KG1 (cell line): ENCODE measurements around the gene TM2D3.
A peak's percentile ranks its signal among the peaks of the same experiment; 100 is the strongest.

Source experiments
- DNase-seq: peaks from one replicate; lab custom pipeline; 2025; lab: John Stamatoyannopoulos, UW

Gene TM2D3

DNA sequence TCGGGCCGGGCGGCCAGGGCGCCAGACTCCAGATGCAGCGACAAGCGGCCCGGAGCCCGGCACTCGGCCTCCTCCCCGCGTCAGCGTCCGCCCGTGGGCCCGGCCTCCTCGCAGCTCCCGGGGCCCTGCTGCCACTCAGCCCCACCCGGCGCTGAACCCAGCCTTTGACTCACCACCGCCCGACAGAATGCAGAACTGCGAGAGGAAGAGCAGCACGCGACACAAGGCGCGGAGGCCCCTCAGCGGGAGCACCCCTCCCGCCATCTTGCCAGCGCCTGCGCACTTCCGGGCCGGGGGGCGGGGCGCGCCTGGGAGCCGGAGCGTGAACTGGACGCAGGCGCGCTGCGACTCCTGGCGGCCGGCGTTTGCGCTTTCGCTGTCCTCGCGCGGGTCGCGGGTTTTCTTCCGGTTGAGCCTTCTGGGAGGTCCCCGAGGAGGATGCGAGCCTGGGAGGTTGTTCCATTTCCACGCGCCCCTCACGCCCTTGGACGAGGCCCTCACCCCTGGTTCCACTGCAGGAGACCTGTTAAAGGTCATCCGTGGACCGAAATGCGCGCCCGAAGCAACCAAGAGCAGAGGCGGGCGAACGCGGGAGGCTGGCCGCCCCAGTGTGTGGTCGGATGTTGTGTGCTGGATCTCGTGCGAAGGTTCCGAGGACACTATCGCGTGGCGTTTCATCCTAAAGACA, at the start of gene TM2D3:
TM2D3 (minus strand) TSS at position 284 of the 688 bp plus-strand sequence; CDS start at position 264, 20 bp downstream.
- DNase-seq = peak; percentile 83

GRCh38 chr15:101698314-101698713, 46.1 kb upstream of the TM2D3 start:
- no peak for DNase-seq

- no peak for DNase-seq
Observed at GRCh38 chr15:101697488-101697887, 45.3 kb upstream of the TM2D3 start.

DNA sequence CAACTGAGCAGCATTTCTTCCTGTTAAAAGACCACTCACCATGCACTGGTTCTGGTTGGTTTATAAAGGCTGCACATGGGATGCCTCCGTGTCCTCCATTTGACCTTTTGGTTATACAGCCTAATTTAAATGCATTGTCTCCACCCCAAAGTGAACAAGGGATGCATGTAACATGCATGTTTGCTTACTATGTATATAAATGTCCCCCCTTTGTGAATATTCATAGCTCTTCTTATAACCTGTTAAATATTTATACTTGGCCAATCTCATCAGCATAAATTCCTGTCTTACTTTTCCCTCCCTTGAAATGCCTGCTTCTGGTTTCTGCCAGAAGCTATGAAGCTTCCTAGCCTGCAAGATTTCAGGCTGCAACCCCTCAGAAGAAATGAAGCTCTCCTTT, 44.6 kb upstream of the TM2D3 start:
- DNase-seq = no peak

DNA sequence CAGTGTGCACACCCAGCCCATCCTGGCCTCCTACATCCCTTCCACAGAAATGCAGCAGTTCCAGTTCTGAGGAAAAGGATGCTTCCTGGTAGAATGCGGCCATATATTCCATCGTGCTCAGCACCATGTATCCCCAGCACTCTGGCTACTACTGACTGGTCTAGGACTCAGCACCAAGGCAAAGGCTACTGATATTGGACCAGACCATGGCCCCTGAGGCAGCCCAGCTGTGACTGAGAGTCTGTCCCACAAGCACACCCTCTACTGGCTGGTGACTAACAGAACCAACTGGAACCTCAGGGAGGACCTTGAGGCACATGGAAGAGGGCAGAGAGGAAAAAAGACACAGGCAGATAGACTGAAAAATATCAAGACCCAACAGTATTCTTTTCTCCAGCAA, 42.1 kb upstream of the TM2D3 start:
- no peak for DNase-seq

DNA sequence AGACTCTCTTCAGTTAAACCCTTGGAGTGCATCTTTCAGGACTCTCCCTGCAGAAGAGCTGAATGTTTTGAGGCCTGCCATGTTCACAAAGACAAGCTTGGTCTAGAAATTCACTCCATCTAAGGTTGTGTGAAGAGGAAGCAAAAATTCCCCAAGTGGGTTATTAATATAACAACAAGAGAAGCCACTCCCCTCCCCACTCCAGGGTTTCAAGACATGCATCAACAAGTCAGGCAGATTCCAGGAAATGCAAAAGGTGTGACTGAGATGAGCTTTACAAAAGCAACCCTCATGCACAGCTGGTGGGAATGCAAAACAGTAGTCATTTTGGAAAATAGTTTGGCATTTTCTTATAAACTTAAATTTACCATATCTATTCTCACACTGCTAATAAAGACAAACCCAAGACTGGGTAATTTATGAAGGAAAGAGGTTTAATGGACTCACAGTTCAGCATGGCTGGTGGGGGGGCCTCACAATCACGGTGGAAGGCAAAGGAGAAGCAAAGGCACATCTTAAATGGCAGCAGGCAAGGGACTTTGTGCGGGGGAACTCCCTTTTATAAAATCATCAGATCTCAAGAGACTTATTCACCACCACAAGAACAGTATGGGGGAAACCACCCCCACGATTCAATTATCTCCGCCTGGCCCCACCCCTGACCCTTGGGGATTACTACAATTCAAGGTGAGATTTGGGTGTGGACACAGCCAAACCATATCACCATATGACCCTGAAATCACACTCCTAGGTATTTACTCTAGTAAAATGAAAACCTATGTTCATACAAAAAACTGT, 40.8 kb upstream of the TM2D3 start:
- no peak for DNase-seq

GRCh38 chr15:101689901-101690300, 37.7 kb upstream of the TM2D3 start:
- no peak for DNase-seq

GRCh38 chr15:101686718-101687117, 34.5 kb upstream of the TM2D3 start:
- no peak for DNase-seq

DNA sequence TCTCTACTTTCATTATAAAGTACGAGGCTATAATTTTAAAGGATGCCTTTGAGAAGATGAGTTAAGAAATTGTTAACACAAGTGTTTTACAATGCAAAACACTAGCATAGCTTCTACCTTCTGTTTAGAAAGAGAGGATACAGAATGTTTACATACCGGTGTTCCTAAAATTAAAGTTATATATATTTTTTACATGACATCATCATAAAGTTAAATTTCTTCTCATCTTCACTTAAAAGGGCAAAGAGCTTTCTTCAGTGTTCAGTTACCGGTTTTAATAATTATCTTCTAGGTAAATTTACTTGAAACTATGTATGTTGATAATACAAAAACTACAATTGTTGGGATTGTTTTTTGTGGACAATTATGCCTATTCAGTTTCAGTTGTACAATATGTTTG, 32.7 kb upstream of the TM2D3 start:
- no peak for DNase-seq

- no peak for DNase-seq
Observed at GRCh38 chr15:101684384-101684783, 32.2 kb upstream of the TM2D3 start.

DNA sequence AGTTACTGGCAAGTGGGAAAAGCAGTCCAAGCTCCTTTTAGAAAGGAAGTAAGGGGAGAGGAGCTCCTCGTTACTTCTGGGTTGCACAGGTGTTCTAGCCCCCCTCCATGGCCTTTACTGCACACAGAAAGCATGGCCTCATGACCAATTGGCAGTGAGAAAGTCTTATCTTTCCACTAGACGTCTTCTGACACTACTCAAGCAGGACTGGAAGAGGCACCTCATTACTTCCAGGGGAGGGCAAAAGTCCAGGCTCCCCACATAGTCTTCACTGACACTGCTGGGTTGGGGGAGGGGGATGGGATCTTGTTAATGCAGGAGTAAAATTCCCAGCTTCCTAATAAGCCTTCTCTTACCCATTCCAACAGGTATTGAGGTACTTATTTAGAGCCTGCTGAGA, 27.6 kb upstream of the TM2D3 start:
- no peak for DNase-seq

DNA sequence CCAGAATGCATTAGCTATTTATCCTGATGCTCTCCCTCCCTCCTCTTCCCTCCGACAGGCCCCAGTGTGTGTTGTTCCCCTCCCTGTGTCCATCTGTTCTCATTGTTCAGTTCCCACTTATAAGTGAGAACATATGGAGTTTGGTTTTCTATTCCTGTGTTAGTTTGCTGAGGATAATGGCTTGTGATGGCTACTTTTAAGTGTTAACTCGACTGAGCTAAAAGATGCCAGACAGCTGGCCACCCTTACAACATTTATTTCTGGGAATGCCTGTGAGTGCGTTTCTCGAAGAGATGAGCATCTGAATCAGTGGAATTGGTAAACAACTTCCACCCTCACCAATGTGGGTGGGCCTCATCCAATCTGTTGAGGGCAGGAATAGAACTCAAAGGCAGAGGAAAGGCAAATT, 24.7 kb upstream of the TM2D3 start:
- DNase-seq = no peak

- DNase-seq = no peak
Observed at GRCh38 chr15:101675796-101676582, 23.8 kb upstream of the TM2D3 start.

DNA sequence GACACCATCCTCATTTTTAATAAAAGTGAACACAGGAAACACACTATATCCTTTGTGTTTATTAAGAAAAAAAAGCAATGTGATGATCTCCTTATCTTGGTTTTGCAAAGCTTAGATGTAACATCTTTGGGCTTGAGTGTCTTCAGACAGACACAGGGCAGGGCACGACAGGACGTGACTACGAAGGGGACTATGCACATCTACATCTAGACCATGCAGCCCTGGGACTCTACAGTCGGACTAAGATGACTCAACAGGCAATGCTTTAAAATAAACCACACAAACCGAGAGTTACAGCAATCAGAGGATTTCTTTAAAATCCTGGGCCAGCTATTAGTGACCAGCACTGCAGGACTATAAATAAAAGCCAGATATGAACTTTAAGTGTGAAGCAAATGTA, 22.8 kb upstream of the TM2D3 start:
- no peak for DNase-seq

GRCh38 chr15:101672298-101672697, 20.1 kb upstream of the TM2D3 start:
- DNase-seq = no peak

DNA sequence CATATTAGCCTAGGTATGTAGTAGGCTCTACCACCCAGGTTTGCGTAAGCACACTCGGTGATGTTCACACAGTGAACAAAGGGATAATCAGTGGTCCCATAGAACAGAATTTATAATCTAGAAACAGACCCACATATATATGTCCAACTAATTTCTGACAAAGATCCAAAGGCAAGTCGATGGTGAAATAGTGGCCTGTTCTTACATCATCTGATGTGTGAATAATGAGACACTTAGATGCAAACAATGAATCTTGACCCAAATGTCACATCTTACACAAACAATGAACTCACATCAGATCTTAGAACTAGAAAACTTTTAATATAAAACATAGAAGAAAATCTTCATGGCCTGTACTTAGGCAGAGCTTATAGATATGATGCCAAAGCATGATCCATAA, 17.6 kb upstream of the TM2D3 start:
- no peak for DNase-seq

DNA sequence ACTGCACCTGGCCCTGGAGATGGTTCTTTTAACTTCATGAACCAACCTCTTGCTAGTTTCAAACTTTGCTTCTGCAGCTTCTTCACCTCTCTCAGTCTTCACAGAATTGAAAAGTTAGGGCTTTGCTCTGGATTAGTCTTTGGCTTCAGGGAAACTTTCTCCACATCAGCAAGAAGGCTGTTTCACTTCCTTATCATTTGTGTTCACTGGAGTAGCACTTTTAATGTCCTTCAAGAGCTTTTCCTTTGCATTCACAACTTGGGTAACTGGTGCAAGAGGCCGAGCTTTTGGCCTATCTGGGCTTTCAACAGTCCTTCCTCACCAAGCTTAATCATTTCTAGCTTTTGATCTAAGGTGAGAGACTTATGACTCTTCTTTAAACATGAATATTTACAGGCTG, 15.7 kb upstream of the TM2D3 start:
- DNase-seq = no peak

- DNase-seq = no peak
Observed at GRCh38 chr15:101664303-101664913, 12.2 kb upstream of the TM2D3 start.

DNA sequence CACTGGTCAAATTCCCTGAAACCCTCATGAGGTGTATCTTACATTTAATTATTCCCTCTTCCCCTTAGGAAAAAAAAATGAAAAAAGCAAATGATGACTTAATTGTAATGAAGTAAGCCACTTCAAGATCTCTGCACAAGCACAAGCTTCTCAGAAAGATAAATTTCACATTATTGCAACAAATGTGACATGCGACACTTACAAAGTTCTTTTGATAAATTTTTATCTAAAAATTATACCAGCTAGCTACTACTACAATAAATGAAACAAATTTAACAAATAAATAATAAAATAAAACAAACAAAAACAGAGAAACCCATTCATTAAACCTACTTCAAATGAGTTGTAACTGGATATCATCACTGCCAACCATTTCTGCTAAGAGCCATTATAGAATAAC, 10.0 kb upstream of the TM2D3 start:
- no peak for DNase-seq

GRCh38 chr15:101660005-101660404, 7.8 kb upstream of the TM2D3 start:
- no peak for DNase-seq

- no peak for DNase-seq
Observed at GRCh38 chr15:101657968-101658784, 6.0 kb upstream of the TM2D3 start.

DNA sequence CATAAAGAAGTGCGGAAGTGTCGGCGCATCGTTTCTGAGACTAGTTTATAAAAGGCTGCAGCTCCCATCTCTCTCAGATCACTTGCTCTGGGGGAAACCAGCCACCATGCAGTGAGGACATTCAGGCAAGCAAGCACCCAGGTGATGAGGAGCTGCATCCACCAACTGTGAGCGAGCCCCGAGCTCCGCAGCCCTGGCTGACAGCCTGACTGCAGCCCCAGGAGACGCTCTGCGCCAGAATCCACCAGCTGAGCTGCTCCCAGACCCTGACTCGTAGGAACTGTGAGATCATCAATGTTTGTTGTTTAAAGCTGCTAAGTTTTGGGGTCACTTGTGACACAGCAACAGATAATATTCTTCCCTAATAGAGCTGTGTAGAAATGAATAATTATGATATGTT, 5.0 kb upstream of the TM2D3 start:
- DNase-seq = no peak
